ENCODE results near the gene HSD17B12.
A peak's percentile ranks its signal among the peaks of the same experiment; 100 is the strongest.

Gene HSD17B12

GRCh38 chr11:43797866-43798265 lies 117.3 kb downstream of the HSD17B12 start:
- no peak for DNase-seq (ENCODE audit: low read depth, low spot score)

- no peak for DNase-seq (ENCODE audit: low read depth, low spot score)
These were observed 122.0 kb downstream of the HSD17B12 start for GRCh38 chr11:43802509-43802908.

- no peak for DNase-seq (ENCODE audit: low read depth, low spot score)
These were observed 123.2 kb downstream of the HSD17B12 start for GRCh38 chr11:43803766-43804165.

- no peak for DNase-seq (ENCODE audit: low read depth, low spot score)
These were observed 126.4 kb downstream of the HSD17B12 start for GRCh38 chr11:43806976-43807375.

GRCh38 chr11:43810929-43811596 lies 130.5 kb downstream of the HSD17B12 start:
- DNase-seq (ENCODE audit: low read depth, low spot score): no peak

GRCh38 chr11:43812471-43812870 lies 131.9 kb downstream of the HSD17B12 start:
- no peak for DNase-seq (ENCODE audit: low read depth, low spot score)

GRCh38 chr11:43818220-43818619 lies 137.7 kb downstream of the HSD17B12 start:
- DNase-seq (ENCODE audit: low read depth, low spot score): no peak

- no peak for DNase-seq (ENCODE audit: low read depth, low spot score)
These were observed 139.4 kb downstream of the HSD17B12 start for GRCh38 chr11:43819926-43820325.

GRCh38 chr11:43823316-43823715 lies 142.8 kb downstream of the HSD17B12 start:
- no peak for DNase-seq (ENCODE audit: low read depth, low spot score)

GRCh38 chr11:43823851-43824250 lies 143.3 kb downstream of the HSD17B12 start:
- no peak for DNase-seq (ENCODE audit: low read depth, low spot score)

- DNase-seq (ENCODE audit: low read depth, low spot score): no peak
These were observed 144.8 kb downstream of the HSD17B12 start for GRCh38 chr11:43825217-43825816.

GRCh38 chr11:43830928-43831440 lies 150.4 kb downstream of the HSD17B12 start:
- DNase-seq (ENCODE audit: low read depth, low spot score): peak; percentile 87

- no peak for DNase-seq (ENCODE audit: low read depth, low spot score)
These were observed 152.0 kb downstream of the HSD17B12 start for GRCh38 chr11:43832536-43832935.

- no peak for DNase-seq (ENCODE audit: low read depth, low spot score)
These were observed 153.1 kb downstream of the HSD17B12 start for GRCh38 chr11:43833657-43834073.

GRCh38 chr11:43834286-43834685 lies 153.7 kb downstream of the HSD17B12 start:
- DNase-seq (ENCODE audit: low read depth, low spot score): no peak

- DNase-seq (ENCODE audit: low read depth, low spot score): no peak
These were observed 154.6 kb downstream of the HSD17B12 start for GRCh38 chr11:43835104-43835503.

GRCh38 chr11:43837879-43838278 lies 157.3 kb downstream of the HSD17B12 start:
- no peak for DNase-seq (ENCODE audit: low read depth, low spot score)

- no peak for DNase-seq (ENCODE audit: low read depth, low spot score)
These were observed 161.5 kb downstream of the HSD17B12 start for GRCh38 chr11:43842021-43842420.

- no peak for DNase-seq (ENCODE audit: low read depth, low spot score)
These were observed 165.3 kb downstream of the HSD17B12 start for GRCh38 chr11:43845816-43846215.

GRCh38 chr11:43852057-43852636 lies 171.6 kb downstream of the HSD17B12 start:
- DNase-seq (ENCODE audit: low read depth, low spot score): peak; percentile 62

GRCh38 chr11:43853781-43854180 lies 173.2 kb downstream of the HSD17B12 start:
- DNase-seq (ENCODE audit: low read depth, low spot score): no peak

- DNase-seq (ENCODE audit: low read depth, low spot score): no peak
These were observed 176.5 kb downstream of the HSD17B12 start for GRCh38 chr11:43856993-43857392.

GRCh38 chr11:43861141-43861540 lies 180.6 kb downstream of the HSD17B12 start:
- no peak for DNase-seq (ENCODE audit: low read depth, low spot score)

All from smooth muscle cell of the brain vasculature (primary cell).